Skin epidermis (tissue), 12 donors: ENCODE measurements around the gene GPR35.
"Not testable (repeated sequence)": the region's sequence is repeated elsewhere in the genome, so short reads cannot be mapped to it uniquely, and the experiment has no call there.

ENCODE experiments used
- H3K27ac ChIP-seq, 21 experiments: fragments of 200-600 bp; sonication (generic) in 11 of 21; one replicate each; pipeline ENCODE4 v1.5.0; 2020; ENCODE audit warnings: mild to moderate bottlenecking in 3 of 21, inconsistent platforms in 2 of 21, moderate library complexity in 2 of 21
- H3K4me3 ChIP-seq, 7 experiments: fragments of 200-600 bp; sonication (generic) in 2 of 7; one replicate each; pipeline ENCODE4 v1.5.0; 2020; ENCODE audit warnings: inconsistent platforms in 2 of 7, mild to moderate bottlenecking in 2 of 7, moderate library complexity in 1 of 7

Gene GPR35

GRCh38 chr2:240678043-240678442, 52.8 kb downstream of the GPR35 start:
- not testable (repeated sequence) for H3K4me3 ChIP-seq, H3K27ac ChIP-seq

GRCh38 chr2:240678909-240679308, 53.6 kb downstream of the GPR35 start:
- H3K27ac ChIP-seq, H3K4me3 ChIP-seq: not testable (repeated sequence)

GRCh38 chr2:240680185-240680584, 54.9 kb downstream of the GPR35 start:
- not testable (repeated sequence) for H3K4me3 ChIP-seq, H3K27ac ChIP-seq
